GM08714 (cell line): ENCODE data around the gene GOLIM4.
"Not testable (repeated sequence)": the region's sequence is repeated elsewhere in the genome, so short reads cannot be mapped to it uniquely, and the experiment has no call there.

Experiments used
- H3K4me3 ChIP-seq: fragments of 200-500 bp; sonication (Bioruptor generic); 2 replicates; pipeline ENCODE4 v1.5.1; 2014; ENCODE audit warnings: mild to moderate bottlenecking, low read length, inconsistent platforms
- ZNF274 ChIP-seq: IDR thresholded peaks from 2 replicates; pipeline ENCODE4 v1.6.1; 2012; ENCODE audit warnings: mild to moderate bottlenecking, low read depth, low read length

GOLIM4 gene

DNA sequence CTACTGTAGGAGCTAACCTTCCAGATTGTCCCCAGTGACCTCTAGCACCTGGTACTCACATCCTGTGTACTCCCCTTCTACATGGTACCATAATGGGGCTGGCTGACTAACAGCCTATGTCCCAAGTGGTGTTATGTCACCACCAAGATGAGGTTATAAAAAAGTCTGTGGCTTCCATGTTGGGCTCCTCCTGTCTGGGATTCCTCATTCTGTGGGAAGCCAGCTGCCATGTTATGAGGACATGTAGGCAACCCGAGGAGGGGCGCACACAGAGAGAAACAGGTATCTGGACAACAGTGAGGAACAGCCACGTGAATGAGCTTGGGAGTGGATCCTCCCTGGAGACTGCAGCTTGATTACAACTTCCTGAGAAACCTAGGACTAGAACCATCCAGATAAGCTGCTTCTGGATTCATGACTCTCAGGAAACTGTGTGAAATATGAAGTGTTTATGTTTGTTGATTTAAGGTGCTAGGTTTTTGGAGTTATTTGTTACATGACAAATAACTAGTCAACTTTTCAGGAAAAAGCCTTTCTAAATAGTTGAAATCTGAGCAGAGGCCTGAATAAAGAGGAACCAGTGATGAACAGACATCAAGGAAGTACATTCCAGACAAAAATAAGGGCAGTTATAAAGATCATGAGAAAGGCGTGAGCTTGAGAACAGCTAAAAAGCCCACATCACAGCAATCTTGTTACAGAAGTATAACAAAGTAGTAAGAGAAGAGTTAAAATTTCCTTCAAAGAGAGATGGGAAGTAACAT, 21.7 kb downstream of the GOLIM4 start:
- H3K4me3 ChIP-seq = no peak overlapping the region
- no peak for TF ChIP-seq ZNF274

DNA sequence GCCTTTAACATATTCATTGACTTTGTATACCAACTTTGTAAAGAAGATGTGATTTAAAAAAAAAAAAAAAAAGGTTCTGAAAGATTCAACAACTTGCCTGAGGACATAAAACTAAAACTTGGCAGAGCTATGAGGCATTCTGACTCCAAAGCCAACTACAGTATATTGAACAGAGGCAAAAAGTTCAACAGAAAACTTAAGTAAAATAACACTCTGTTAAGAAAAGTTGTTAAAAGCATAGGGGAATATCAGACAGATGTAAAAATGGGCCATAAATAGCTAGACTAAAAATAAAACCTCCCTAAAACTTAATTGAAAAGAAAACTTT, 23.4 kb downstream of the GOLIM4 start:
- TF ChIP-seq ZNF274 = no peak

DNA sequence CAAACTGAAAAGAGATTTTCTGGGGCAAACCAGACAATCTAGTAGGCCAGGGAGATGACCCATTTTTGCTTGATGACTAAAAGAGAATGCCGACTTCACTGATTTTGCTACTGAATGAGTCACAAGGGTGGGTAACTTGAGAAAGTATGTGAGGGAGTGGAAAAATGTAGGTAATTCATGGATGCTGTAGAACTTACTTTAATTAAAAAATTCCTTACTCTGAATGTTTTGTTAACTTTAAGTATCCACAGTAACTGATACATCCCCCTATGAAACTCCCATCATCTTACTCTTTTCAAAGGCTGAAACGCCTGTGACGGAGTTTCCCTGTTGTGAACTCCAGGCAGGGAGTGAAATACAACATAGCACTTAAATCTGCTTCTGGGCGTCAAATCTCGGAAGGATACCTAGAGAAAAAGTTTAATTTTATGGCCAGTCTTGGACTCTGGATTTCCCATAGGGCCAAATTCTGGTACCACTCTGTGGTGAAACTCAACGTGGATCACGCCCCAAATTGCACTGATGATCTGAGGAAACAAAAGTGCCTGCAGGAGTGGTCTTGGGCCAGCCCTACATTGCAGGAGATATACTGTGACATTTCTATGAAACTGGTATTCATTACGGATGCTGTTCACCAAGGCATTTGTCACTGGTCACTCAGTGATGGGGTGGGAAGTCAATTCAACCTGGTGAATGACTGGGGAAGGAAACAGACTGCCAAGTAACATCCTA, 24.0 kb downstream of the GOLIM4 start:
- H3K4me3 ChIP-seq = no peak overlapping the region
- TF ChIP-seq ZNF274 = no peak

More for the DNA sequence above, 23.4 kb downstream of the GOLIM4 start:
- H3K4me3 ChIP-seq = no peak overlapping the region

GRCh38 chr3:168070919-168071318, 24.8 kb downstream of the GOLIM4 start:
- no peak overlapping the region for H3K4me3 ChIP-seq
- TF ChIP-seq ZNF274 = no peak

DNA sequence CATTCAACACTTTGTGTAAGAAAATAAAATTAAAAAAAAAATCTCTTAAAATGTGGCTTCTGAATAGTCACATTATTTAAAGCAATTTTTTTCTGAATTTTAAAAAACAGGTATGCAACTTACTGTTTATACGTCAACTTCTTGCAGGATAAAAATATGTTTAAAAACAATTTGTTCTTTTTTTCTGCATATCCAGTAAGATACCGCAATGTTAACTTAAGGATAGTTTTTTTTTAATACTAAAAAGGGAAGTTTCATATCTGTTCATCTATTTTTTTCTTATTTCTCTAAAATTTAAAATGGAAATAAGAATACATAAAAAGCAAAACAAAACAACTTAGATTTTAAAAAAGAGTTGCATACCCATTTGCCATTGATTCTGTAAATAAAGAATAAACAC, 27.4 kb downstream of the GOLIM4 start:
- TF ChIP-seq ZNF274 = no peak
- no peak overlapping the region for H3K4me3 ChIP-seq

DNA sequence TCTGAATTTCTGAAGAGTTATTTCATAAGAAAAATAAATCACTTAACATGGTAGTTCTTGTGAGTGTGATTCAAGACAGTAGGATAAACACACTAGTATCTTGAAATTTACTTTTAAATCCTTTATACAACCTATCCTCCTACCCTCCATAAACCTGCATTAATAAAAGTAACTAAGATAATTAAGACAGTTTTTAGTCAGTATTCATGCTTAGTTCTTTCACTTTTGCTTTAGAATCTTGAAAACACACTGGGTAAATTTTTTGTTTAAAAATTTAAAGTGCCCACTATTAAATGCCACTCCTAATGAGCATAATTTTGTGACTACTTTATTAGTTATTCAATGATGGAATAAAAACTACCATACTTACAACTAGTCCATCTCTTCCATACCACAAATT, 28.8 kb downstream of the GOLIM4 start:
- no peak overlapping the region for H3K4me3 ChIP-seq
- no peak for TF ChIP-seq ZNF274

- H3K4me3 ChIP-seq = no peak overlapping the region
- TF ChIP-seq ZNF274 = no peak
Observed at GRCh38 chr3:168065569-168065968, 30.2 kb downstream of the GOLIM4 start.

DNA sequence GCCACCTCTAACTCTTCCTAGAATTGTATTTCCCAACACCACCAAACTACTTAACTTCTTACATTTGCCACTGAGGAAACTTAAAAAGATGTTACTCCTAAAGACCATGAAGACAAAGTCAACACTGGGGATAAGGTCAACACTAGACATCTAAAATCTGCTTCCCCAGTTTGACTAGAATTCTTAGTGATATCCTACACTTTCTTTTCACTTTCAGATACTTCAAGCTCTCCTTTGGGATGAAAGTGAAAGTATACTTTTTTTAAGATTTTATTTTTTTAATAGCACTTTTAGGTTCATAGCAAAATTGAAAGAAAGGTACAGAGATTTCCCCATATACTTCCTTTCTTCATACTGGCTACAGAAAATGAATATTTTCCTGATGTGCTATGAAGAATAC, 32.6 kb downstream of the GOLIM4 start:
- H3K4me3 ChIP-seq = no peak overlapping the region
- TF ChIP-seq ZNF274 = no peak

- no peak for TF ChIP-seq ZNF274
- no peak overlapping the region for H3K4me3 ChIP-seq
Observed at GRCh38 chr3:168062679-168063078, 33.0 kb downstream of the GOLIM4 start.

DNA sequence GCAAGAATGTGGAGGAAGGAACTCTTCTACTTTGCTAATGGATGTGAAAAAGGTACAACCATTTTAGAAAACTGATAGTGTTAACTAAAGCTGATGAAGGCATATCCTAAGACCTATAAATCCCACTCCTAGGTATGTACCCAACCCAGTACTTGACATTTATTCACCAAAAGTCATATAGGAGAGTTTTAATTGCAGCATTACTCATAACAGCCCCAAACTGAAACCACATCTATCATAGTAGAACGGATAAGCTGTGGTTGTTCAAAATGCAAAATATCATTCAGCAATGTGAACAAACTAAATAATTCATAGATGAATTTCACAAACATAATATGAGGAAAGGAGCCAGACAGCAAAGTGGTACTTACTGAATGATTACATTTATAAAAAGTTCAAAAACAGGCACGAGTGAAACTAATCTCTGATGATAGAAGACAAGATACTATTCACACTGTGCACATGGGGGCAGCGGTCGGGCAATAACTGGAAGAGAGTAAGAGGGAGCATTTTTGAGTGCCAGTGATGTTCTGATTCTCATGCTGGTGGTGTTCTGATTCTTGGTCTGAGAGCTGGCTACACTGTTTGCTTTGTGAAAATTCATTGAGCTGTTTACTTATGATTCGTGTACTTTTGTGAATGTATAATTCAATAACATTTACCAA, 34.3 kb downstream of the GOLIM4 start:
- no peak for TF ChIP-seq ZNF274
- H3K4me3 ChIP-seq = no peak overlapping the region

- no peak overlapping the region for H3K4me3 ChIP-seq
- TF ChIP-seq ZNF274 = no peak
Observed at GRCh38 chr3:168060317-168060716, 35.4 kb downstream of the GOLIM4 start.

DNA sequence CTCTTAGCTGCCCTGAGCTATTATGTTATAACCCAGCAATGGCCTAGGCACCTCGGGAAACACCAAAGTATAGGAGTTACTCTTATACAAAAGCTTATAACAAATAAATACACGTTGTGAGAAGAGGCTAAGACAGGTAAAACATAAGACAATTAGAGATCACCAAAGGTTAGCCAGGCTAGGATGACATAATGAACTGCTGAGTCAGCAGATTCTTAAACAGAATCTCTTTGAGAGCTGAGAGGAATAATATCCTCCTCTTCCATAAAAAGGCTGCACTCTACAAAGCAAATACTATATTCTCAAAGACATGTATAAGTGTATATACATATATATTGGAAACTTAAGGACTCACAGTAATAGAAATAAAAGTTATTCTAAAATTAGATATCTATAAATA, 37.2 kb downstream of the GOLIM4 start:
- TF ChIP-seq ZNF274 = no peak
- H3K4me3 ChIP-seq = no peak overlapping the region

DNA sequence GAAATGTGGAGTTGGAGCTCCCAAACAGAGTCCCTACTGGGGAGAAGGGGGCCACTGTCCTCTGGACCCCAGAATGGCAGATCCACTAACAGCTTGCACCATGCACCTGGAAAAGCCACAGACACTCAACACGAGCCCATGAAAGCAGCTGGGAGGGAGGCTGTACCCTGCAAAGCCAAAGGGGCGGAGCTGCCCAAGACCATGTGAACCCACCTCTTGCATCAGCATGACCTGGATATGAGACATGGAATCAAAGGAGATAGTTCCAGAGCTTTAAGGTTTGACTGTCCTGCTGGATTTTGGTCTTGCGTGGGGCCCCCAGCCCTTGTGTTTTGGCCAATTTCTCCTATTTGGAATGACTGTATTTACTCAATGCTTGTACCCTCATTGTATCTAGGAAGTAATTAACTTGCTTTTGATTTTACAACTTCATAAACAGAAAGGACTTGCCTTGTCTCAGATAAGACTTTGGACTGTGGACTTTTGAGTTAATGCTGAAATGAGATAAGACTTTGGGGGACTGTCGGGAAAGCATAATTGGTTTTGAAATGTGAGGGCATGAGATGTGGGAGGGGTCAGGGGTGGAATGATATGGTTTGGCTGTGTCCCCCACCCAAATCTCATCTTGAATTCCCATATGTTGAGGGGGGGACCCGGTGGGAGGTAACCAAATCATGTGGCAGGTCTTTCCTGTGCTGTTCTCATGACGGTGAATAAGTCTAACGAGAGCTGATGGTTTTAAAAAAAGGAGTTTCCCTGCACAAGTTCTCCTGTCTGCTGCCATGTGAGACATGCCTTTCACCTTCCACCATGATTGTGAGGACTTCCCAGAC, 39.1 kb downstream of the GOLIM4 start:
- not testable (repeated sequence) for H3K4me3 ChIP-seq

DNA sequence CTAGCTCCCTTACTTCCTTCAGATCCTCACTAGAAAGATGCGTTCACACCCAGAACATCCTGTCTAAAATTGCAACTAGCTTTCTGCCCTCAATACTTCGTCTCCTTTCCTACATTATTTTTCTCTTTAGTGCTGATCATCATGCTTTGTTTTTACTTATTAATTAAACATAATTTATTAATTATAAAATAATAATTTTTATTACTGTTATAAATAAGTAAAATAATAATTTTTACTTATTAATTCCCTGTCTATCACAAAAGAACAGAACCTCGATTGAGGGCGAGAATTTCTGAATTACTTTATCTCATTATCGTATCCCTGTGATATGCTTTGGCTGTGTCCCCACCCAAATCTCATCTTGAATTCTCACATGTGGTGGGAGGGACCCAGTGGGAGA, 41.3 kb downstream of the GOLIM4 start:
- no peak for TF ChIP-seq ZNF274
- H3K4me3 ChIP-seq = no peak overlapping the region

DNA sequence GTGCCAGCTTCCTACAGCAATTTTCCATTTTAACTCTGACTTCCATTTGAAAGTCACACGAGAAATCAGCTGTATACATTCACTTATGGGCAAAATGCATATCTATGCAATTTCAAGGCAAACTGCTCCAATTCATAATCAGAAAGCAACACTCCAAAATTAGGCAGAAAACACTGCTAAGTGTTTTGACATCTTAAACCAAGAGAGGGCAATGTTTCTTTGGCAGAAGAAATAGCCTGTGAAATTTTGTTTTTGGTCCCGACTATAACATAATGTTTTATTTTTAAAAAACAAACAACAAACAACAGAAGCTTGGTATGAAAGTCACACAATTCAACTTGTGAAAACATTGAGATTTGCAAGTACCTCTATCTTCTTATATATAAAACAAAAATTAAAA, 42.6 kb downstream of the GOLIM4 start:
- H3K4me3 ChIP-seq = no peak overlapping the region
- no peak for TF ChIP-seq ZNF274
